Activated T-cell treated with anti-CD3 and anti-CD28 coated beads, Interleukin-2, amount 50 U/mL, for 1 hour (primary cell): Measurements from ENCODE around the gene MRGPRX2.
A peak's percentile ranks its signal among the peaks of the same experiment; 100 is the strongest.

Experiments
- DNase-seq: peaks from one replicate; pipeline ENCODE4 v3.0.0-alpha.2; 2020

The MRGPRX2 gene

DNA sequence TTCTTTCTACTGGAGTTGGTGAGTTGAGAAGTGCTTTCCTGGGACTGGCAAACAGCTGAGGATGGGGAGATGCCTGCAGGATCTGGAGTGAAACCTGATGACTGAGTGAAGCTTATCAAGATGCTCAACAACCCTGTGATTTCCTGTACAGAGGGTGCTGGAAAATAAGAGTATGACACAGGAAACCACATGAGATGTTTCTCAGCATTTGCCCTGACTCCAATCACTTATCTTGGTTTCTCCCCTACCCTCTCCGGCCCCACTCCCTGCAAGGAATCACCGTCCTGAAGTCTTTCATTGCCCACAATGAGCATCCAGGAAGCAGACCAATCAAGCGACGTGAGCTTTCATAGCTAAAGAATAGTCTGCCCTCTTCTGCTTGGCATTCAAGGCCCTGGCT lies at the start of gene MRGPRX2:
TSS of gene MRGPRX2 (minus strand) at position 89 of the 400 bp plus-strand sequence. CDS start 4,315 bp downstream, outside the sequence.
- no peak for DNase-seq

DNA sequence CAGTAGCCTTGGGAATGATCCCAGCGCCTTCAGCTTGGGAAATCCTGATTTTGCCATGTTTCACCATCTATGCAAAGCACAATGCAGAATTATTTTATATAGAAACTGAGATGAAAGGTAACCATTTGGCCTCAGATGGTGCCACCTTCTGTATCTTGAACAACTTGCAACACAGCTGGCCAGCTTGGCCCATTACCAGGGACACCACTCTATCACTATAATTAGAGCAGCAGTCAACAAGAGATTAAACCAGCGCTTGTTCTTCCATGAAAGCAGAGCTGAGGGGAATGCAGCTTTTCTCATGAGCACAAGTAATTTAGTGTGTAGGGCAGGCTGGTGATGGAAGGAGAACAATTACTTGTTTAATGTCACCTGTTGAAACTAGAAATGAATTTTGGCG lies 49.8 kb upstream of the MRGPRX2 start:
- no peak for DNase-seq

DNA sequence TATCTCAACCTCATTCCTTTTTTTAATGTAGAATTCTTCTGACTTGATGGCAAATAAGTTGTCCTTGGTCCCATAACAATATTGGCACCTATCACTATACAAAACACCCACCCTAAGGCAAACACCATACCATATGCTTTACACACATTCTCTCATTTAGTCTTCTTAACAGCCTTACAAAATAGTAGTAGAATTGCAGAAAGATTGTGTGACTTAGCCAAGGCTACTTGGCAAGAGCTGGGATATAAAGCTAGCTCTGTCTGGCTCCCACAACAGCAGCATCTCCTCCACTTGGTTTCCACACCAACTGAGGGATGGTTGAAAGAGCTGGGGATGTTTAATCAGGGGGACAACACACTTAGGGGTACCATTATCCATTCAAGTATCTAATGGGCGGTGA lies 46.6 kb upstream of the MRGPRX2 start:
- no peak for DNase-seq

DNA sequence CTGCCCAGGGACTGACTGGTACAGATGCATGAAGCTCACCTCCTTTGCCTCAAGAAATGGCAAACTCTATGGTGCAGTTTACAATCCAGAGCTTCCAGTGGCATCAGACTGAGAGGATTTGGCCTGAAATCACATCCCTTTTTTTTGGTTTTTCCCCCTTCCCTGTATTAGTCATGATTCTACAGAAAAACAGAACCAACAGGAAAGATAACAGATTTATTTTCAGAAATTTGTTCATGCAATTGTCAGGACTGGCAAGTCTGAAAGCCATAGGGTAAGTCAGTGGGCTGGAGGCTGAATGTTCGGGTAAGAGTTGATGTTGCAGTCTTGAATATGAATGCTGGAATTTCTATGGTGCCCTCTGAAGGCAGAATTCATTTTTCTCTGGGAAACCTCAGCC lies 44.5 kb upstream of the MRGPRX2 start:
- DNase-seq: no peak

DNA sequence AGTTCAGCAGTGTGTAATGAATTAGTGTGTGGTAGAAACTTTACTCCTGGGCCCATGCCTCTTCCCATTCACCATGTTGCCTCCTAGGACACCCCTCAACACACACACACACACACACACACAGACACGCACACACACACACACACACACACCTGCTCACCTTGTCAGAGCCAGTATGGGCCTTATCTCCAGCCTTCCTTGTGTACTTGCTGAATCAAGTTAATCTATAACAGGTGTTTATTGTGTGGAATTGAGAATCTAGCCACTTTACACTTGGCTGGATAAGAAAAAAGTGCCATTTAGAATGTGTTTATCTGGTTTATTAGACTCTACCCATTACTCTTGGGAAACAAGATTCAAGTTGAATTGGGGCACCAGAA lies 42.0 kb upstream of the MRGPRX2 start:
- no peak for DNase-seq

DNA sequence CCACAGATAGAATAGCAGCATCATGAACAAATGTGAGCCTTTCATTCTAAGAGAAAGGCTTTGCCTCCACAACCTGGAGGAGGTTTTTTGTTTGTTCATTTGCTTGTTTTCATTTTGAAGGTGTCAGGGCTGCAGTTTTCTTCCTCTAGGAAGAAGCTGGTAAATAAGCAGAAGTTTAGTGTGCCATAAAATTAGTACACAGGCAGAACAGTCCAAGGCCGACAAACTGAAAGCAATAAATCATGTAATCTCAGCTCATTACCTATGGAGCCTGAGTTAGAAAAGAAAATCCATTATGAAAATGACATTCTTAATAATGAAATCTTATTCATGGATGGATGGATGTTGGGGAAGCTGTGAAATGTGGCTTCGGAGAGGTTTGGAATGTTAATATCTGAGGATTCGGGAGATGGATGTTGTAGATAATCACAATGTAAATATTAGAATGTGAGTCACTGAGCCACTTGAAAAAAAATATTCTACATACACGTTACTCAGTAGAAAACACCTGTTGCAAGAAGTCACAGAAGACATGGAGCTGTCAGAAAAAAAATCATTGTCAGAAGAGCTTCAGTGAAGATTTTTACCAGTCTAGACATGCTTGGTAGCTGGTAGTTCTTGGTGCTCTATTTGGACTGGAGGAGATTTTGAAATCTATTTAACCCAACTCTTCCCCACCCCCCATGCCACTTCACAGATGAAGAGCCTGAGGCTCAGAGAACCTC lies 41.4 kb upstream of the MRGPRX2 start:
- DNase-seq: no peak

DNA sequence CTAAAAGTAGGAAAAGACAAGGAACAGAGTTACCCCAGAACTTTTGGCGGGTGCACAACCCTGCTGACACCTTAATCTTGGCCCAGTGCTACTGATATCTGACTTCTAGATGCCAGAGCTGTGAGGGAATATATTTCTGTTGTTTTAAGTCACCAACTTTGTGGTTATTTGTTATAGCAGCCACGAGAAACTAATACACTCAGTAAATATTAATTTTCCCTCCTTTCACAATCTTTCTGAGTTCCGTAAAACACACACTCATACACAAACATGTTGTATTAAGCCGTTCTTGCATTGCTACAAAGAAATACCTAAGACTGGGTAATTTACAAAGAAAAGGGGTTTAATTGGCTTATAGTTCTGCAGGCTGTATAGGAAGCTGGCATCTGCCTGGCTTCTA lies 40.4 kb upstream of the MRGPRX2 start:
- no peak for DNase-seq

DNA sequence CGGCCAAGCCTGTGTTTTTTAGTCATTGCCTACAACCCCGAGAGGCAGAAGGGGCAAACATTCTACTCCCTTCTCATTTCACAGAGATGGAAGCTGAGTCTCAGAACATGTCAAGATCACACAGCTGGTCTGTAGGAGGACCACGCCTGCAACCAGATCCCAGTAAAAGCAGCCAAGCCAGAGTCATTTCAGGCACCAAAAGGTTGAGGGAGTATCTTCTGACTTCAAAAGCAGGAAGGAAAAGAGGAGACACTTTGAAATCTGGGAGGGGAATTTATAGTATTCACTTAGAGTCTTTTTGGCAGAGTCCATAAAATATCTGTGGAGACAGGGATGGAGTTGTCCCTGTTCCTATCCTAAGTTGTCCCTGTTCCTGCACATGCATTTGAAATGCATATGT lies 38.6 kb upstream of the MRGPRX2 start:
- no peak for DNase-seq

DNA sequence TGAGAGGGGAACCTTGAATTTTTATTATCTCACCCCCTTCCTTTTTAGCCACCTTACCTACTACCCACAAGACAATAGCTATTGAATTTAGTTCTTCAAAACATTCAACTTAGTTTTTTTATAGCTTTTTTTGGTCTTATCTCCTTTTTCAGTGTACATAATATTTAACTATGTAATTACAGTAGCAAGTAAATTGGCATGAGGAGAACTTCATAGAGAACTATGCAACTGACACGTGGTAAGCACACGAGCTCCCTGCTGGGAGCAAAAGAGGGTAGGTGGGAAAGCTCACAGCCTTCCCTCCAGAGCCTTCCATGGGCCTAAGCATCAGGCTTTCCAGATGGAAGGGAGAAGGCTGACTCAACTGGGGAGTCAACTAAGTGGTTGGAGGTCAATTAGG lies 34.3 kb upstream of the MRGPRX2 start:
- DNase-seq: no peak

DNA sequence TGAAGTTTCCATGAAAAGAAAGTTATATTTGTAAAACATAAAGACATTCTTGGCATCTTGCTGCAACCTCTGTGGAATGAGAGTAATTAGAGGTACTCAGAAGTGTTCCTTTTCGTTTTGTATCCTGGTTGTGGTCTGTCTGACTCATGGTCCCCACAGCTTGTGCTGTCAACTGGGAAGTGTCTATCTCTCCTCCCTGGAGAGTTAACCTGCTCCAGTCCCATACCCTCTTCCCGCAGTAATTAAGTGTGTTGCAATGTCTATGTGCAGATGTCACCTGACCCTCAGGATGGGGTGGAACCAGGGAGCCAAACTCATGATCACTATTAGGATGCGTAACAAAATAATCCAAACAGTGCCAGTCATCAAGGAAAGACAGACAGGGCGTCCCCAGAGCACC lies 33.5 kb upstream of the MRGPRX2 start:
- no peak for DNase-seq

DNA sequence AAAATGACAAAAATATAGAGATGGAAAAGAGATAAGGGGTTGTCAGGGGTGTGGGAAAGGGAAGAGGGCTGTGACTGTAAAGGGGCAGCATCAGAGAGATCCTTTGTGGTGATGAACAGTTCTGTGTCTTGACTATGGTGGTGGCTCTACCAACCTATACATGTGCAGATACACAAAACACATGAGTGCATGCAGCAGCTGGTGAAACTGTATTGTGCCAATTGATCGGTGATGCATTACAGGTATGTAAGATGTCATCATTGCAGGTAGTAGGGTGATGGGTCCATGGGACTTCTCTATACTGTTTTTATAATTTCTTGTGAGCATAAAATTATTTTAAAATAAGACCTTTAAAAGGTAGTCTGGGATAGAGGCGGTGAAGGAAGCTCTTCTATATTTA lies 32.3 kb upstream of the MRGPRX2 start:
- DNase-seq: no peak

DNA sequence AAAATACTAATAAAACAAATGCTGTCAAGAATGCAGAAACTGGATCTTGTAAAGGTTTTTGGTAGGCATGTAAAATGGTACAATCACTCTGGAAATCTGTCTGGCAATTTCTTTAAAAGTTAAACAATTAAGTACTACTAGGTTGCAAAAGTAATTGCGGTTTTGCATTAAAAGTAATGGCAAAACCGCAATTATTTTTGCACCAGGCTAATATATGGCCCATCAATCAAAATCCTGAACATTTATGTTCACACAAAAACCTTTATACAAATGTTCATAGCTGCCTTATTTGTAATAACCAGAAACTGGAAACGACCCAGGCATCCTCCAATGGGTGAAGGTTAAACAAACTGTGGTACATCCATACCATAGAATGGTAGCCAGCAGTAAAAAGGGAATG lies 31.8 kb upstream of the MRGPRX2 start:
- DNase-seq: no peak

DNA sequence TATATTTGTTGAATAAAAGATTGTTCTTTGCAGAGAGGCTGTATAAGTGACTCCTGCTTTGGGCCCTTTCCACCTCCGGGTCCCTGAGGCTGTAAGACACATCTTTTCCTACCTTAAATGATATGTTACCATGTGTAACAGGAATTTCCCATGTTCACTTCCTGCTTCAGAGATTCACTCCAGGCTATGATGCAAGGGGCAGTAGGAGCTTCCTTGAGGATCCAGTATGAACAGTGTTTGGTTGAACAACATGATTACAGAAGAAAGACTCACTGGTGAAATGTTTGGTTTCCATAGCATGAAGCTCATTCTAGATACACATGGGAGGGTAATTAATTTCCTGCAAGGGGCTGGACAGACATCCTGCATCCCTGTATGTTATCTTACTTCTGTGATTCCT lies 30.8 kb upstream of the MRGPRX2 start:
- no peak for DNase-seq

DNA sequence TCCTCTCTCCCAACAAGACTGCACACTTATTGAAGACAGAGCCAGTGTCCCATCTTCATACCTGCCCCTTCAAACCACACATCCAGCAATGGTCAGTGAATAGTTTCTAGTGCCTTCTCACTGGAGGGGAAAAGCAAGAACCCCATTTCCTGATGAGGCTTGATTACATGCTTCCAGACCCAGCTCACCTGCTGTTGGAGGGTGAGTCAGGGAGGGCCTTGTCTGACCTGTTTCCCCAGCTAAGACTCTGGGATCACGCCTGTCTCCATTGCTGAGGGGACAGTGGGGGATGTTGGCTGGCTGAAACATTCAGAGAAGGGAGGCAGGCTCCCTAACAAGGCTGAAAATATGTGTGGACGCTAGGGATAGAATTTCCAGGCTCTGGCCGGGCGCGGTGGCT lies 28.9 kb upstream of the MRGPRX2 start:
- no peak for DNase-seq

DNA sequence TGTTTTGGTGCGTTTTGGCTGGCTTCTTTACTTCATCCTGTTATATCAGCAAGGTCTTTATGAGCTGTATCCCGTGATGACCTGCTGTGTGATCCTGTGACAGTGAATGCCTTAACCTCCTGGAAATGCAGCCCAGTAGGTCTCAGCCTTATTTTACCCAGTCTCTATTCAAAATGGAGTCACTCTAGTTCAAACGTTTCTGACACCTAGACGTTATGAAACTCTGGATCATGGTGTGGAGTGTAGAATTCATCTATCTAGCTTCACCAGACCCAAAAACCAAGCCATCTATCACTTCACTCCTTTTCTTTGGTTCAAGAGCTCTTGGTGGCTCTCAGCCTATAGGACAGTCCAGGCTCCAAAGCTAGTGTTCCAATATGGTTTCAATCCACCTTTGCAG lies 28.3 kb upstream of the MRGPRX2 start:
- no peak for DNase-seq

DNA sequence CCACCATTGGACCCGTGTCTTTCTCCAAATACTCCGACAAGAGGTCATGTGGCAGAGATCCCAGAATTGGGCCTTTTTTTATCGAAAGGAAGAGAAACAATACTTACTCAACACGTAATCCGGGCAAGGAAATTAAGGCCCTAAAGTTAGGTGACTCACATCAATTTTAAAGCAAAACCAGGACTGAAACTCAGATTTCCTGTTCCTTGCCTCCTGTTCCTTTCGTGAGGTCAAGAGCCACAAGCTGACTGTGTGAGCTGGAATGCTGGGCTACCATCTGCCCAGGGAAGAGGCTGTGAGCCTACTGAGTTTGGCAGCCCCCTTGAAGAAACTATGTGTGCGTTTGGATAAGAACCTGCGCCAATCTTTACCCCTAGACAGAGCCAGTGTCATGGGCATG lies 27.1 kb upstream of the MRGPRX2 start:
- DNase-seq: no peak

DNA sequence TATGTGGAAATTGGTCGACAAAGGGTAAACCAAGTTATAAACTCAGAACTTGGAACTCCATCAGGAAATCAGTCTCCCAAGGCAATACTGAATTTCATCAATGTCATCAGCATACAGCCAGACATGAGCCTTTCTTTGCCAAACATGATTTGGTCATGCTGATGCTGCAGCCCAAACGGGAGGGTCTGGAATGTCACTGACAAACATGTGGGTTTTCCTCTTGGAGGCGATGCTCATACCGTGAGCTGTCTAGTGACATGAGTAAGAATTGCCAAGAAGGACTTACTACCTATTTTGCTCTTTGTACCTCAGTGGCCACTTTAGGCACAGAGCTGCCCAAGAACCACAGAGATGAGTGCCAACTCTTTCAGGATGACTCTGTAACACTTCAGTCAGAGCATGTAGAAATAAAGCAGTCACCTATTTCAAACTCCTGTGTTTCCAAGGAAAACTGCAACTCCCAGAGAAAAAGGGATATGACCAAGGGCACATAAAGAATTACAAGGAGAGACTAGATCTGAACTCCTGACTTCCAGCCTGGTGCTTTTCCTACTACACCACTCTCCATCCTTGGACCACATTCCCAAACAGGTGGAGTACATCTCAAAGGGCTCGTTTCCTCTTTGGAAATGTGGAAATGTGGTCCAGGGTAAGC lies 24.3 kb upstream of the MRGPRX2 start:
- no peak for DNase-seq

DNA sequence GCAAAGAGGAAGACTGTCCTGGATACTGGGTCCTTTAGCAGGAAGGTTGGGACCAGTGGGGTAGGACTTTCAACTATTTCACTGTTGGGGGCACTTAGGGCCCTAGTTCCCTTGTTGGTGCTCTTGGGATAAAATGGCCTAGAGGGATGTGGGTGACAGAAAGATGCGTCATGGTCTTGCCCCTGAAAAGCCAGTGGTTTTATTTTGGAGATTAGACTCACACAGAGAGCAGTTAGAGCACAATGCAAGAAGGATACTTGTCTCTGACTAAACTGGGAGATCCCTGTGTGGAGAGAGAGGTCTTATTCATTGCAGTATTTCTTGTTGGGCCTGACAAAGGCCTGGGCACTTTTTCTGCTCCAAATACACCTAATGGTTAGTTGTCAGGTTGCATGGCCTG lies 22.6 kb upstream of the MRGPRX2 start:
- DNase-seq: no peak

DNA sequence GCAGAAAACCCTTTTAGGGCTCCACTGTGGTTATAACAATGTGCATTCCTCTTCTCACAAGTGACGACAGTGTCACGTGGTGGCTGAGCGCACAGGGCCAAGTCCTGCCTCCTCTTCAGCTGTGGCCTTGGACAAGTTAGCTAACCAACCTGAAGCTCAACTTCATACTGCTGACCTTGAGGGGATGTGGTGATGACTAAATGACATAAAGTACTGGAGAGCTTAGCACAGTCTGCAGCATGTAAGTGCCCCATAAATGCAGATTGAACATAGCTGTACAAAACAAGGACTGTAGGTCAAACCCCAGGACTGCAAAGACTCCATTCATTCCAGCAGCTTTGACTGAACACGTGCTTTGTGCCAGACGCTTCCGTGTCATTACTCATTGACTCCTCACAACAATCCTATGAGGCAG lies 20.1 kb upstream of the MRGPRX2 start:
- DNase-seq: no peak

DNA sequence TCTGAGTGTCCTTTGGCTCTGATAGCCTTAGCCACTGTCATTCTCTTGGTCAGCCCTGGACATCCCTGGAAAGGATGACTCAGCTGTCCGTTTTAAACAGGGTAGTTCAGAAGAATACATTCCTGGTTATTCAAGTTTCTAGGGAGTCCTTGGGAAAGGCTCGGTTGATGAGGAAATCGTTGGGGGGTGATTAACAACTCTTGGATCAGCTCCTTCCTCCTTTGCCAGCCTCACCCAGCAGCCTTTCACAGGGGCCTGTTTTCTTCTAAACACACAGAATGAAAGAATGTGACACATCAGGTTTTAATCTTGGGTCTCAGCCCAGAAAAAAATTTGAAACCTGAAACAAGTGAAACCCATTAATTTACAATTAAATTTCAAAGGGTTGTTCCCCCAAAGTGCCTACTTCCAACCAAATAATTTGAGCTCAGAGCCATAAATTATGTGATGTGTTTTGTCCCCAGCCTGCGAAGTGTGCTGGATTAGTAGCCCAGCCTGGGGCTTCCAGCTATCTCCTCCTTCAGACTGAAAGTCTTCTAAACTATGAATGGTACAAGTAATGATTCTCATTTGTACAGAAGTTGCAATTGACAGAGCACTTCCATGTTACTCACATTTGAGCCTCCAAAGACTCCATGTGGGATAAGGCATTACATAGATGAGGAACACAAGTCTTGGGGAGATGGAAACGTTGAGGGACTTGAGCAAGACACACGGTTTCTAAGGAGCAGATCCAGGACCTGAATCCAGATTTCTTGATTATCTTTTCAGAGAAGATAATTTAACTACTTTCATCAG lies 19.3 kb upstream of the MRGPRX2 start:
- no peak for DNase-seq

DNA sequence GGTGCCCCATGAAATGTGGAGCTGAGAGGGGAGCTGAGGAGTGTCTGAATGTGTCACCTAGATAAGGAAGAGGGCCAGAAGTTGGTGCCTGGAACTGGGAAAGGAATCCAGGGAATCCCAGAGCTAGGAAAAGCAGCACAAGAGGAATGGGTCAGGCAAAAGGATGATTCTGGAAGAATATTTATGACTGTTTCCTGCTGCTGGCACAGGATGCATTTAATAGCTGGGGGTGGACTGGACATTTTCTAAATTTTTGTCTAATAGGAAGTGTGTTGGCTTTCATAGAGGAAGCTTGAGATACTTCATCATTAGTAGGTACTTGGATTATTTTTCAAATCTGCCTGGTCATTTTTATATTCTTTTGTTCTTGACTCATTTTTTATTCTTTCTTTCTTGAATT lies 17.4 kb upstream of the MRGPRX2 start:
- no peak for DNase-seq

DNA sequence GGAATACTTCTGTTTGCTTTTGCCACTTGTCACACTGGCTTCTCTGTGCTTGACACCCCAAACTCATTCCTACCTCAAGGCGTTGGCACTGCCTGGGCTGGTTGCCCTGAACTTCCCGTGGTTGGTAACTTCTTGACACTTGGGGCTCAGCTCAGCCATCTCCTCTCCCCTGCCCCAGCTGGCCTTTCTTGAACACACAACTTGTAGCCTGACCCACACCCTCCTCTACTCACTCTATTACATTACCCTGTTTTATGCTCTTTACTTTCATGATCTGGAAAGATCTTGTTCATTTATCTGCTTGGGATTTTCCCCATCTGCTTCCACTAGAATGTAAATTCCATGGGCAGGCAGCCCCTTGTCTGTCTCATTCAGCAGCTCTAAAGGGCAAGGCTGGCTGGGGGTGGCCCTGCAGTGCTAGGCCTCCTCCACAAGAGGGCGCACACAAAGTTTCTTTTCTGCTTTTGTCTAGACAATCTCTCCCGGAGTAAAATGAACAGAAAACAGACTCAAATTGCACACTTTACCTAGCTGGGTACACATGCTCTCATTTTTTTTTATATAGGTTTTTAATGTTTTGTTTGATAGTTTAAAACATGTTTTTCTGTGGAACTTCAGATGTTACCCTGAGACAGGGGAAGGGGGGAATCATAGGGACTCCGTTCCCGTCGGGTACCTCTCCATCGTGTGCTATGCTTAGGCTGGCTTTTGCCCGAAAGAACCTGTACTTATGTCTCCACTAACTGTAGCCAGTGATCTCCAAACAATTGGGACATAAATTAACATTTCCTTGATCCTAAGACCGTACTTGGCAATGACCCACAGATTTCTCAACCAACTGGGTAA lies 16.4 kb upstream of the MRGPRX2 start:
- peak; percentile 64 for DNase-seq

DNA sequence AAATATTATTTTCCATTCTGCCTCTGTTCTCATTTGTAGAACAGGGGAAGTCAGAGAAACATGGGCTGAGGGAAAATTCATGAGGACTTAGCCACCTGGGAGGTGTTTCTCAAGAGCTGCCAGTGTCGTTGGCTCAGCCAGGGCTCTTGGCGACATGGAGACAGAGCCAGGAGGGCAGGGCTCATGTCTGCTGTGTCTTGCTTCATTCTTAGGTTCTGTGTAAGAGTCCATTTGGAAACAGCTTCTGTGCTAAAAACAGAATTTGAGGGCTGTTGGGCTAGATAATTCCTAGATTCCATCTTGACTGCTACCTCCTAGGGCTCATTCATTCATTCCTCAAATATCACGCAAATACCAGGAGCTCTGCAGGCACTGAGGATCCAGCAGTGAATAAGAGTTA lies 15.1 kb upstream of the MRGPRX2 start:
- no peak for DNase-seq
